Gastrocnemius medialis (tissue), 4 donors: ENCODE results near the gene SMARCAD1.

Experiments
- CTCF ChIP-seq, 5 experiments: fragments of 450-650 bp in 3 of 5; fragments of 200-600 bp in 2 of 5; sonication (generic) in 2 of 5; IDR thresholded peaks in 4 of 5; conservative IDR thresholded peaks in 1 of 5; 1 replicate in 4 of 5; 2 replicates in 1 of 5; pipeline ENCODE4 v1.5.1; 2016 to 2019; ENCODE audit warnings: antibody characterized with exemption in 5 of 5, mild to moderate bottlenecking in 3 of 5, moderate library complexity in 3 of 5
- POLR2A ChIP-seq, 2 donors: fragments of 450-650 bp; IDR thresholded peaks; one replicate each; pipeline ENCODE4 v1.6.1; 2017; ENCODE audit warnings: antibody characterized with exemption in 2 of 2, mild to moderate bottlenecking in 2 of 2, moderate library complexity in 2 of 2

- TF ChIP-seq POLR2A (IDR thresholded peaks at IDR 0.05) (no peak), CTCF (IDR thresholded peaks at IDR 0.05 in 4 of 5, conservative IDR thresholded peaks at IDR 0.05 in 1 of 5) (no peak)
Observed at GRCh38 chr4:94240384-94240783, 32.7 kb downstream of the SMARCAD1 start.
